Mesodermal cell (in vitro differentiated cells): ENCODE measurements around the gene CDC14A.
A peak's percentile ranks its signal among the peaks of the same experiment; 100 is the strongest.

Experiments used
- H3K27ac ChIP-seq: 2 replicates; pipeline ENCODE4 v1.7.0; 2013; ENCODE audit warnings: mild to moderate bottlenecking, low read depth, low read length, moderate library complexity; ENCODE audit not compliant: severe bottlenecking
- H3K36me3 ChIP-seq: 2 replicates; pipeline ENCODE4 v1.7.1; 2013; ENCODE audit warnings: mild to moderate bottlenecking, low read length, moderate library complexity; ENCODE audit not compliant: control insufficient read depth, insufficient read depth
- H3K4me1 ChIP-seq: one replicate; pipeline ENCODE4 v1.7.1; 2013; ENCODE audit warnings: mild to moderate bottlenecking, low read length; ENCODE audit not compliant: insufficient read depth, control insufficient read depth, poor library complexity, severe bottlenecking
- H3K4me3 ChIP-seq: 2 replicates; pipeline ENCODE4 v1.7.0; 2013; ENCODE audit warnings: low read length, control low read depth, mild to moderate bottlenecking; ENCODE audit not compliant: insufficient read depth, poor library complexity, severe bottlenecking; ENCODE audit errors: extremely low read depth
- H3K9me3 ChIP-seq: 2 replicates; pipeline ENCODE4 v1.7.1; 2013; ENCODE audit warnings: mild to moderate bottlenecking, low read length, moderate library complexity; ENCODE audit not compliant: control insufficient read depth
- WGBS, 2 experiments: methylation state at CpG; one replicate each; pipeline ENCODE4 v1.1.5; 2013; ENCODE audit warnings: missing lambda C conversion rate in 2 of 2; ENCODE audit not compliant: insufficient coverage in 2 of 2; 5-methylcytosine and 5-hydroxymethylcytosine counted together

CDC14A gene

GRCh38 chr1:100387209-100387608 lies 34.9 kb downstream of the CDC14A start:
- Histone ChIP-seq H3K4me3 (no peak overlapping the region), H3K36me3 (peaks cover 22% of the 10 kb centered on the region), H3K4me1 (peaks cover 2% of the 10 kb centered on the region), H3K27ac (peak overlapping the region; percentile 13), H3K9me3 (no peaks in the 10 kb centered on the region)
- WGBS, 2 experiments: 63 to 92% methylated on average over 3 to 5 of the region's 5 CpGs

GRCh38 chr1:100387657-100388350 lies 35.5 kb downstream of the CDC14A start:
- 80% methylated on average over 2 of the region's 4 CpGs; no CpG with 5 or more reads in 1 of the 2 experiments for WGBS, 2 experiments
- peaks cover 2% of the 10 kb centered on the region for H3K4me1 ChIP-seq
- H3K4me3 ChIP-seq: no peak overlapping the region
- H3K9me3 ChIP-seq: no peaks in the 10 kb centered on the region
- H3K27ac ChIP-seq: peak overlapping the region; percentile 46
- H3K36me3 ChIP-seq: peaks cover 22% of the 10 kb centered on the region

- peaks cover 2% of the 10 kb centered on the region for H3K4me1 ChIP-seq
- 100% methylated on average over 2 of the region's 2 CpGs; no CpG with 5 or more reads in 1 of the 2 experiments for WGBS, 2 experiments
- peaks cover 16% of the 10 kb centered on the region for H3K36me3 ChIP-seq
- H3K27ac ChIP-seq: no peak overlapping the region
- H3K9me3 ChIP-seq: no peaks in the 10 kb centered on the region
- H3K4me3 ChIP-seq: no peak overlapping the region
Measured at GRCh38 chr1:100390531-100390930, 38.2 kb downstream of the CDC14A start.

GRCh38 chr1:100391675-100392074 lies 39.4 kb downstream of the CDC14A start:
- Histone ChIP-seq H3K4me1 (peaks cover 2% of the 10 kb centered on the region), H3K9me3 (no peaks in the 10 kb centered on the region), H3K27ac (no peak overlapping the region), H3K4me3 (no peak overlapping the region), H3K36me3 (peaks cover 16% of the 10 kb centered on the region)
- WGBS, 2 experiments: no CpG with 5 or more reads among the region's 1 CpG

- H3K9me3 ChIP-seq: no peaks in the 10 kb centered on the region
- H3K4me3 ChIP-seq: no peak overlapping the region
- peaks cover 16% of the 10 kb centered on the region for H3K36me3 ChIP-seq
- no peaks in the 10 kb centered on the region for H3K4me1 ChIP-seq
- H3K27ac ChIP-seq: no peak overlapping the region
- WGBS, 2 experiments: 100% methylated on average over 2 of the region's 5 CpGs; no CpG with 5 or more reads in 1 of the 2 experiments
Measured at GRCh38 chr1:100392756-100393155, 40.5 kb downstream of the CDC14A start.

- Histone ChIP-seq H3K36me3 (peaks cover 16% of the 10 kb centered on the region), H3K9me3 (no peaks in the 10 kb centered on the region), H3K4me3 (no peak overlapping the region), H3K27ac (no peak overlapping the region), H3K4me1 (no peaks in the 10 kb centered on the region)
- WGBS, 2 experiments: 83% methylated on average over 1 of the region's 1 CpG; no CpG with 5 or more reads in 1 of the 2 experiments
Measured at GRCh38 chr1:100394285-100394684, 42.0 kb downstream of the CDC14A start.

- H3K9me3 ChIP-seq: no peaks in the 10 kb centered on the region
- 84 to 93% methylated on average over 2 to 4 of the region's 5 CpGs for WGBS, 2 experiments
- H3K27ac ChIP-seq: no peak overlapping the region
- H3K4me3 ChIP-seq: no peak overlapping the region
- H3K4me1 ChIP-seq: peaks cover 11% of the 10 kb centered on the region
- H3K36me3 ChIP-seq: peaks cover 12% of the 10 kb centered on the region
Measured at GRCh38 chr1:100395913-100396312, 43.6 kb downstream of the CDC14A start.

- Histone ChIP-seq H3K4me3 (no peak overlapping the region), H3K4me1 (peaks cover 11% of the 10 kb centered on the region), H3K36me3 (peaks cover 5% of the 10 kb centered on the region), H3K27ac (no peak overlapping the region), H3K9me3 (no peaks in the 10 kb centered on the region)
- WGBS, 2 experiments: no CpG with 5 or more reads among the region's 3 CpGs
Measured at GRCh38 chr1:100396651-100397050, 44.3 kb downstream of the CDC14A start.

- Histone ChIP-seq H3K4me3 (no peak overlapping the region), H3K4me1 (peaks cover 11% of the 10 kb centered on the region), H3K9me3 (no peaks in the 10 kb centered on the region), H3K27ac (no peak overlapping the region), H3K36me3 (peaks cover 13% of the 10 kb centered on the region)
Measured at GRCh38 chr1:100397681-100398080, 45.4 kb downstream of the CDC14A start.

- H3K36me3 ChIP-seq: peaks cover 17% of the 10 kb centered on the region
- H3K4me1 ChIP-seq: peaks cover 11% of the 10 kb centered on the region
- no peaks in the 10 kb centered on the region for H3K9me3 ChIP-seq
- WGBS, 2 experiments: 100% methylated on average over 1 of the region's 2 CpGs; no CpG with 5 or more reads in 1 of the 2 experiments
- no peak overlapping the region for H3K27ac ChIP-seq
- H3K4me3 ChIP-seq: no peak overlapping the region
Measured at GRCh38 chr1:100398648-100399047, 46.3 kb downstream of the CDC14A start.

- H3K9me3 ChIP-seq: no peaks in the 10 kb centered on the region
- H3K36me3 ChIP-seq: peaks cover 22% of the 10 kb centered on the region
- peak overlapping the region; percentile 73 for H3K27ac ChIP-seq
- 27% methylated on average over 1 of the region's 2 CpGs; no CpG with 5 or more reads in 1 of the 2 experiments for WGBS, 2 experiments
- H3K4me1 ChIP-seq: peaks cover 11% of the 10 kb centered on the region
- no peak overlapping the region for H3K4me3 ChIP-seq
Measured at GRCh38 chr1:100400404-100400803, 48.1 kb downstream of the CDC14A start.
